ENCODE data around the gene PGAP1.

PGAP1 gene, protein sequence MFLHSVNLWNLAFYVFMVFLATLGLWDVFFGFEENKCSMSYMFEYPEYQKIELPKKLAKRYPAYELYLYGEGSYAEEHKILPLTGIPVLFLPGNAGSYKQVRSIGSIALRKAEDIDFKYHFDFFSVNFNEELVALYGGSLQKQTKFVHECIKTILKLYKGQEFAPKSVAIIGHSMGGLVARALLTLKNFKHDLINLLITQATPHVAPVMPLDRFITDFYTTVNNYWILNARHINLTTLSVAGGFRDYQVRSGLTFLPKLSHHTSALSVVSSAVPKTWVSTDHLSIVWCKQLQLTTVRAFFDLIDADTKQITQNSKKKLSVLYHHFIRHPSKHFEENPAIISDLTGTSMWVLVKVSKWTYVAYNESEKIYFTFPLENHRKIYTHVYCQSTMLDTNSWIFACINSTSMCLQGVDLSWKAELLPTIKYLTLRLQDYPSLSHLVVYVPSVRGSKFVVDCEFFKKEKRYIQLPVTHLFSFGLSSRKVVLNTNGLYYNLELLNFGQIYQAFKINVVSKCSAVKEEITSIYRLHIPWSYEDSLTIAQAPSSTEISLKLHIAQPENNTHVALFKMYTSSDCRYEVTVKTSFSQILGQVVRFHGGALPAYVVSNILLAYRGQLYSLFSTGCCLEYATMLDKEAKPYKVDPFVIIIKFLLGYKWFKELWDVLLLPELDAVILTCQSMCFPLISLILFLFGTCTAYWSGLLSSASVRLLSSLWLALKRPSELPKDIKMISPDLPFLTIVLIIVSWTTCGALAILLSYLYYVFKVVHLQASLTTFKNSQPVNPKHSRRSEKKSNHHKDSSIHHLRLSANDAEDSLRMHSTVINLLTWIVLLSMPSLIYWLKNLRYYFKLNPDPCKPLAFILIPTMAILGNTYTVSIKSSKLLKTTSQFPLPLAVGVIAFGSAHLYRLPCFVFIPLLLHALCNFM

DNA sequence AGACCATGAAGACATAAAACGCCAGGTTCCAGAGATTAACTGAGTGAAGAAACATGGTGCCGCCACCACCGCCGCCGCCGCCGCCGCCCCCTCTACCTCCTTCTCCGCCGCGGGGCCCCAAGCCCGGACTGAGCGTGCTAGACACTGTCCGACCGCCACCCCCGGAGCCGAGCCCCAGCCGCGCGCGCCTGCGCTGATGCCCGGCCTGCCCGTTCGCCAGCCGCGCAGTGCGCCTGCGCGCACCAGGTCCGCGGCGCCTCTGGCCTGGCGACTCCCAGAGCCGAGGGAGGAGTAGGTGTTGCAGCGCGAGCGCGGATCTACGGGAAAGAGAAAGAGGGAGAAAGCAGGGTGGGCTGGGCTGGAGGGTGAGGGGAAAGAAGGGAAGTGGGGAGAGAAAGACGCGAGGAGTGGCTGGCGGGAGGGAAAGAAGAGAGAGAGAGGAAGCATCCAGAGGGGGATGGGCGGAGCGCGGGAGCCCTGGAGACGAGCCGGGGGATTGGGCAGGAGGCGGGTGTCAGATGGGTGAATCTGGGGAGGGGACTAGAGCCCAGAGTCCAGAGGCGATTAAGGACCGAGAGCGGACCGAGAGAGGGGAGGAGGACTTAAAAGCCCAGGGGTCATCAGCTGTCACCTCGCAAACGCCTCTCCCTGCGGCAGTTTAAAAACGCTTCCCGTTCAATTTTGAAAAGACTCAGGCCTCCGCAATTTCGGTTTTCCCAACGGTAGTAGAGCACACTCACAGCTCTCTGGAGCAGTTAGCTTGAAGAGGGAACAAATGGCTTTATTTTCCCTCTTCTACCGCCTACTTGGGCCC, at the start of gene PGAP1:
TSS of gene PGAP1 (minus strand) at position 146 of the 814 bp plus-strand sequence. CDS start at position 55, 91 bp downstream.
- peak; percentile 93 for DNase-seq

DNA sequence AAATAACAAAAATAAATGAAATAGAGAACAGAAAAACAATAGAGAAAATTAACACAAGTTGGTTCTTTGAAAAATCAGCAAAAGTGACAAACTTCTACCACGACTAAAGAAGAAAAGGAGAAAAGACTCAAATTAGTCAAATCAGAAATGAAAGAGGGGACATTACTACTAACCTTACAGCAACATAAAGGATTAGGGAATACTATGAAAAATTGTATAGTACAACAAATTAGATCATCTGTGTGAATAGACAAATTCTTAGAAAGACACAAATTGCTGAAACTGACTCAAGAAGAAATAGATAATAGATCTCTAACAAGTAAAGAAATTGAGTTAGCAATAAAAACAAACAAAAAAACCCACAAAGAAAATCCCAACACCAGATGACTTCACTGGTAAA, 48.5 kb upstream of the PGAP1 start:
- no peak for DNase-seq

DNA sequence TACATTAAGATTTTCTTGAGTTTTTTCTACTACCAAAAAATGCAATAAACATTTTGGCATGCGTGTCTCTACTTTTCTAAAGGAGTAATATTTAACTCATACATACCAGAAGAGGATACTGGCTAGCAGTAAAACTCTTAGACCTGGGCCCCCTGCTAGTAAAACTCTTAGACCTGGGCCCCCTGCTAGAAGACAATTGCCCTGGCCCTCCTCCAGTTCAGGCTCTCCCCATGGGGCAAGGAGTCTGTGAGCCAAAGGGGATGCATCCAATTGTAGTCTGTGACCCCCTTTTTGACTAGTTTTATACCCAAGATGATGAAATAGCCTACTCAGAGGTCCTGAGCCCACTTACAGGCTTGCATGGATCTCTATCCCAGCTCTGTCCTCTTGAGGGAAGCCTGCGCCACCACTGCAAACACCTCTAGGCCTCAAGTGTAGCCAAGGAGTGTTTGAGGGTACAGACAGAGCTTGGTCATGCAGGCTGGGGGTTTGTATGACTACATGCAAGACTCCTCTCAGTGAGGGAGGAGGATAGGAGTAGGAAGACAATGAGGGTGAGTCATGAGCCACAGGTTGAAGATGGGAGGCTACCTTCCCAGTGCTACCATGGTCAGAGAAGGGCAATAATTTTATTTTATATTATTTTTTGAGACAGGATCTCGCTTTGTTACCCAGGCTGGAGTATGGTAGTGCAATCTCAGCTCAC, 45.2 kb upstream of the PGAP1 start:
- peak; percentile 38 for DNase-seq

DNA sequence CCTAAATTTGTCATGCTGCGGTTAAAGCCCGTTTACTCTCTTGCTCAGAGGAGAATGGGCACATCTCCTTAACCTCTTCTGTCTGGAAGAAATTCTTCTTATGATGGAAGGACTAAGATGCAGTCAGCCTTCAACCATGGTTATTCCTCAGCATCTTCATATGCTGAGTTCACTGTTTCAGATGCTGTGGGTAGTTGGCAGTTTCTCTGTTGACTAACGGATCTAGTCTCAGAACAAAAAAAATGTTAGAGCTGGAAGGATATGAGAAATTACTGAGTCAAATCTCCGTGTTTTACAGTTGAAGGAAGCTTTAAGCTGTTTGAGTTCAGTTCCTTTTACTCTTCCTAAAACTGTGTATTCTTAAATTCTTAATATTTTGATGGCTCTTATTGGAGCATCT, 43.6 kb upstream of the PGAP1 start:
- DNase-seq: no peak

DNA sequence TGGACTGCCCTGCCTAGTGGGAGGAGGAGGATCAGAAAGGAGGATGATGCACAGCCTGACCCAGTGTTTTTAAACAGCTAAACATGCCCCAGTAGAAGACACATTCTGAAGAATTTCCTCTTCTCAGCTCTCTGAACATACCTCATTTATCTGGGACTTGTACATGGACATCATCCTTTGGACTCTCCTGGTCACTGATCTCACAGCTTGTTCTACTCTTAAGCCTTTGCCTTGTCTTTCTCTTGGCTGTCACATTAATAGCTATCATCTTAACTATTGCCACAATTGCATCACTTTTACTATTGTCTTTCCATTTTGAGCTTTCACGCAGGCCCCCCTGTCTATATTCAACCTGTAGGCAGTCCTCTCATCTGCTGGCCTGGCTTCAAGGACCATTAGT, 42.0 kb upstream of the PGAP1 start:
- no peak for DNase-seq

DNA sequence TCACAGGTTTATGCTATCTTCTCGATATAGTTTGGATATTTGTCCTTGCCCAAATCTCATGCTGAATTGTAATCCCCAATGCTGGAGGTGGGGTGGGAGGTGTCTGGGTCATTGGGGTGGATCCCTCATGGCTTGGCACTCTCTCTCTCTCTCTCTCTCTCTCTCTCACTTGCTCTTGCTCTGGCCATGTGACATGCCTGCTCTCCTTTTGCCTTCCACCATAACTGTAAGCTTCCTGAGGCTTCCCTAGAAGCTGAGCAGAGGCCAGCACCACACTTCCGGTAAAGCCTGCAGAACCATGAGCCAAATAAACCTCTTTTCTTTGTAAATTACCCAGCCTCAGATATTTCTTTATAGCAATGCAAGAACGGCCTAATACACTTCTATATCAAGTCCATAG, 41.3 kb upstream of the PGAP1 start:
- no peak for DNase-seq

DNA sequence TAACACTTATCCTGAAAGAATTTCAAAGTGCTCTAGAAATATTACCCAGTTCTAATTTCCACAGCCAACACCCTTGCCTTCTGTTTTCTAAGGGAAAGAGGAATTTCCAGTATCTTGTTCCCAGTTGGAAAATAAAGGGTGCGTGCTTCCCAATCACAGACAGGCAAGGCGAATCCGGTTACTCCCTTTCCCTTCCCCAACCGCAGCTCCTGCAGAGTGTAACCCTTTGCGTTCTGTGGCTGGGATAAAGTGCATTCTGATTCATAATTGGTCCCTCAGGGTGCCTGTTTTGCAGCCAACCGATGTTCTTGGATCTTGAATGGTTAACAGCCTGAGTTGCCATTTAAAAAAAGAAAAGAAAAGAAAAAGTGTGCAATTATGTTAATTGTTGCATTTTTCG, 40.6 kb upstream of the PGAP1 start:
- no peak for DNase-seq

DNA sequence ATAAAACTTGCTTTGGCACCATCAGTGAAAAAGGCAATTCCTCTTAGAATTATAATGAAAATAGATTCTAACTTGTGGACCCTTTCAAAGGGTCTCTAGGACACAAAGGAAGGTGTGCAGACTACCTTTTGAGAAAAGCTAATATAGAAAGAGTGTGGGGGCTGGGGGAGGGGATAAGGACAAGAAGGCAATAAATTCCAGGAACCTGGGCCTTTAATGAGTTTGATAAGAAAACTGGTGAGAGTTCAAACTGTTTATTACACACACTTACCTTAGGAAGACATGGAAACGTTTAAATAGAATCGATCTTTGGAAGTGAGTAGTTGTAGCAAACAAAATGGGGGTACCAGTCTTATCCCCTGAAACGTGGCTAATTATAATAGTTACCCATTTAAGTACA, 39.6 kb upstream of the PGAP1 start:
- DNase-seq: no peak

DNA sequence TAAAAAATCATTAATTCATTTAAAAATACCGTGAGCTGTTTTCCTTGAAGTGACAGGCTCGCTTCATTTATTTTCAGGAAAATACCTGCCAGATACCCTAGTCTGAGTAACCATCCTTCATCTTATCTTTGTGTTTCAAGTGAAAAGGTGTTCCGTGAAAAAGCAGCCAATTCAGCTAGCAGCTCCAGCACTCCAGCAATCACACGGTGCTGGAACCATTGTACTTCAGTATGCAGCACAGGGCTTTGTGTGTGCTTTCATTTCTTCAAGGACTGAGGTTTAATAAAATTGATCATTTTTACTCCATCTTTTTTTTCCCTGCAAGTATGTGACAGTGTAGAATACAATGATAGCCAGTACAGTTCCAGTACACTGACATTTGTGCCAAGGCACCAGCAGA, 39.1 kb upstream of the PGAP1 start:
- no peak for DNase-seq

DNA sequence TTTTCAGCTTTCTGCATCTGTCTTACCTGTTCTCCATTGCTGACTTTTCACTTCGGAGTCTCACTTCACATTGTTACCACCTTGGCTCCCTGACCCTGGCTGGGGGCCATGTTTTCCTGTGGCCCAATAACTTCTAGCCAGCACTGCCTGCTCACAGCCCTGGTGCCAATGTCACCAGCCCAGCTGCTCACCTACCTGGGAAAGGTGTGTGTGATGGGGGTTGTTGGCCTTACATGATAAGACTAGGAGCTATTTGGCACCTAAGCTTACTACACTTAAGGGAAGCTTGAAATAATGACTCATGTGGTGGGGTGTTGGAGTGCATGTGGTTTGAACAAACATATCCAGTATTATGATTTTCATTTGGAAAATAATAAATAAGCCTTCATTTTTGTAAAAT, 37.5 kb upstream of the PGAP1 start:
- no peak for DNase-seq

DNA sequence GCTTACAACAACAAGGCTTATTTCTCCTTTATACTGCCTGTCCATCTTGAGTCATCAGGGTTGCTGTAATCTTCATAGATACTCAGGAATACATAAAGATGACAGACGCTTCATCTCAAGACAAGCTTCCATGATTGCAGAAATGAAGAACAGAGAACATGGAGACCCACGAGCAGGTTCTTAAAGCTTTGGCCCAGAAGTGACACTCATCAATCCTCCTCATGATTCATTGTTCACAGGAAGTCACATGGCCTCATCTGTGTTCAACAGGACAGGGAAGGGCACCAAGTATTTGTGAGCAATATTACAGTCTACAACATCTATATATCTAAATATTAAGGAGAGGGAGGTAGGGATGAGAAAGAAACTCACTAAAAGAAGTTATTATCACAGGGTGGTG, 36.5 kb upstream of the PGAP1 start:
- no peak for DNase-seq

DNA sequence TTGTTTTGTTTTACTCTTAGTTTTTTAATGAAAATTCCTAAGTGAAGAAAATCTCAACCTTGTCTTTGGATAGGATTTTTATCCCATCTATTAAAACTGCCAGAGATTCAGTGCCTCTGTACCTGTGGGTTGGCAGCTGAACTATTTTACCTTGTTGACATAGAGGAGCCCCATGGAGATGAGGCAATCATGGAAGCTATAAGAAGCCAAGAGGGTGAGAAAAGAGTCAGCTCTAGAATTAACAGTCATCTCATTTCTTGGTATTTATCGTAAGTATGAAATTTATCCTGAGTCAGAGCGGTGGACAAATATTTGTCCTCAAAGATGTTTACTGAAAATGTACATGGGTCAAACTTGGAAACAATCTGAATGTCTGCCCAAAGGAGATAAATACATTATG, 35.8 kb upstream of the PGAP1 start:
- DNase-seq: no peak

DNA sequence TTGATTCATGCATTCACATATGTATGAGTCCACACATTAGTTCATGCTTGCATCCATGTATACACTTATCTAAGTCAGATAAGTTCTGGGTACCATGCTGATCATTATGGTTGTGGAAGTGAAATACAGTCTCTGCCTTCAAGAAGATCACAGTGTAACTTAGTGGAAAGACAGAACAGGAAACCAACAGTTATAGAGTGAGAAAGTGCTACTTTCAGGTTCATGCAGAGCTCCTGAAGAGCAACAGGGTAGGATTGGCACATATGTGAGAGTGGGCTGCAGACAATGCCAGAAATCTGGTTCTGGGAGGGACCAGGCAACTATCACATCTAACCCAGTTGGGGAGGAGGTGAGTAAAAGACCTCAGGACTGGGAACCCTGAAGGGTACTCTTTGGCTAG, 35.4 kb upstream of the PGAP1 start:
- peak; percentile 18 for DNase-seq

DNA sequence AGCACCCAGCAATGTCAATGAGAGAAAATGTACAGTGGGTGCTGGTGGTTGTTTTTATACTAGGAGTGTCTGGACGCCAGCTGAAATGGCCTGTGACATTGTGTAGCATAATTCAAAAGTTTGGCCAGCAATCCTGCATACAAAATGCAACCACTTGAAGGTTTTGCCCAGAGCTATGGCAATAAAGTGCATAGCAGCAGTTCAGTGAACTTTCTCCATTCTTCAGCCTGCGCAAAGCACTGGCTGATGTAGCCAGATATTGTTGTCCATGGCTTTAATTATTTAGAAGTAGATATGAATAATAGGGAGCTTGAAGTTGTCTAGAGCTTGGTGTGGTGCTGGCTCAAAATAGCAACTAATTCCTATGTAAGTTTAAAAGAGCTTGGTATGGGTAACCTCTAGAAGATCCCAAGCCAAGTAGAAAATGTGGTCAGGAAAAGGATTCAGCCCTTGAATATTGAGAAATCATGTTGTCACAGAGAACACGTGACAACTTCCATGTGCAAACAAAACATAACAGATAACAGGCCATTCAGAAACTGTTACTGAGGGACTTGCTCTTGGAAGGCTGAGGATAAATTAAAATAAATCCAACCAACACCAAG, 33.3 kb upstream of the PGAP1 start:
- DNase-seq: no peak

DNA sequence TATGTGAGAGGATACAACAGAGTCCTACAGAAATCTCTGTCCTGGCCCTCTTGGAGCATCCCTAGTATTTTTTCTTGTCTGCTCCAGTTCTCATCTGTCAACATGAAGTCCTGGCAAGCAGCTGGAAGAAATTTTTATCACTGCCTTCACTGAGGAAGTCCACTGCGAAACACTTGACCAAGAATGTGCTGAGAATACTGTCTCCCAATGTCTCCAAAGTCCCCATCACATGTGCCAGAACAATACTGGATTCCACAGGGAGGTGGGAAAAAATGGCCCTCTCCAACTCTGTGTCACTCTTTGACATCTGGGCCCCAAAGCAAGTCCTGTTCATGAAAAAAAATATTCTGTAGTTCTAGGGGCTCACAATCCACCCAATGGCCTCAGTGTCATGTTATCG, 32.8 kb upstream of the PGAP1 start:
- DNase-seq: no peak

DNA sequence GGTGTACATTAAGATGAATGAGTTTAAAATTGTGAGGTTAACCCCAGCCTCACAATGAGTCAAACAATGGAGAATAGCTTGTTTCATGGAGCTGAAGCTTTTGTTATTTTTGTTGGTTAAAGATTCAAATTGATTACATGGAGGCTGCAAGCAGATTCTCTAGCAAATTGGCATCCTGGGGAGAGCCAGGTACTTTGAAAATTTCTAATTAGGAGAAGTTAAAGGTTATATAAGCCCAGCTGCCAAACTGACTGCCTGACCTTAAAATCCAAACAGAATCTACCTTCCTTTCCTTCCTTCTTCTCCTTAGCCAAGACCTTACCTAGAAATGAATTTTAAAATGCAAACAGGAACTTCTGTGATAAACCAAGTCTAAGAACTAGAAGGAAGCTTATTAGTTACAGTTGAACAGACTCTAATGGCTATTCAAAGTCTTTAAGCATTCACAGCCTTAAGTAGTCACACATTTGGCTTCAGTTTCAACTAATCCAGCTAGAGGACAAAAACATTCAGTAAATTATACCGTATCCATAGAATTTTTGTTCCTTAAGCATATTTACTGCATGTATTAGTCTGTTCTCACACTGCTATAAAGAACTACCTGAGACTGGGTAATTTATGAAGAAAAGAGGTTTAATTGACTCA, 31.5 kb upstream of the PGAP1 start:
- no peak for DNase-seq

DNA sequence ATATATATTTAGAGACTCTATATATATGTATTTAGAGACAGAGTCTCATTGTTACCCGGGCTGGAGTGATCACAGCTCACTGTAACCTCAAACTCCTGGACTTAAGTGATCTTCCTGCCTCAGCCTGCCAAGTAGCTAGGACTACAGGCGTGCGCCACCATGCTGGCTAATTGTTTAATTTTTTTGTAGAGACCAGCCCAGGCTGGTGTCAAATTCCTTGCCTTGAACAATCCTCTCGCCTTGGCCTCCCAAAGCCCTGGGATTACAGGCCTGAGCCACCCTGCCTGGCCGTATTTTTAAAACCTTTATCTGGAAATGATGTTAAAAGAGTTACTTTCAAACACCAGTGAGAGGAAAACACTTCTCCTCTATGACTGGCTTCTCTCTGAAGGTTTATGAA, 30.9 kb upstream of the PGAP1 start:
- DNase-seq: no peak

DNA sequence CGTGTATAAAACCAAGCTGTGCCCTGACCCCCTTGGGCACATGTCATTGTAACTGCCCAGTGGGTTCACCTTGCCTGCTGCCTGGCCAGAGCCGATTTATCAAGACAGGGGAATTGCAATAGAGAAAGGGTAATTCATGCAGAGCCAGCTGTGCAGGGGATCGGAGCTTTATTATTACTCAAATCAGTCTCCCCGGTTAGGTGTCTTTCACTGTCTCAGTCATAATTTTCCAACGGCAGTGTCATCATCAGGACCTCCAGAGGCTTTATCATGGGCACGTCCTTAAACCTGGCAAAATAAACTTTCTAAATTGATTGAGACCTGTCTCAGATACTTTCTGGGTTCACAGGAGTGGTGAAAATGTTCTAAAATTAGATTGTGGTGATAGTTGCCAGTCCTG, 29.6 kb upstream of the PGAP1 start:
- DNase-seq: no peak

DNA sequence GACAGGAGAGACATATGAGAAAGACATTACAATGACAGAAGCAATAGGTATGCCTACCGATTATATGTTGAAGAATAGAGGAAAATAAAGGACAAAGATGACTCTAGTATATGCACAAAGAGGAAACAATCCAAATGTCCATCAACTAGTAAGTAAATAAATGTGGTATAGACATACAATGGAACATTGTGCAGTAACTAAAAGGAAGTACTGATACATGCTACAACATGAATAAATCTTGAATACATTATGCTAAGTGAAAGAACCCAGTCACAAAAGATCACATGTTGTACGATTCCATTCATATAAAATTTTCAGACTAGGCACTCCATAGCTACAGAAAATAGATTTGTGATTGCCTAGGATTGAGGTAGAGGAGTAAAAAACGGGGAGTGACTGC, 28.5 kb upstream of the PGAP1 start:
- no peak for DNase-seq

DNA sequence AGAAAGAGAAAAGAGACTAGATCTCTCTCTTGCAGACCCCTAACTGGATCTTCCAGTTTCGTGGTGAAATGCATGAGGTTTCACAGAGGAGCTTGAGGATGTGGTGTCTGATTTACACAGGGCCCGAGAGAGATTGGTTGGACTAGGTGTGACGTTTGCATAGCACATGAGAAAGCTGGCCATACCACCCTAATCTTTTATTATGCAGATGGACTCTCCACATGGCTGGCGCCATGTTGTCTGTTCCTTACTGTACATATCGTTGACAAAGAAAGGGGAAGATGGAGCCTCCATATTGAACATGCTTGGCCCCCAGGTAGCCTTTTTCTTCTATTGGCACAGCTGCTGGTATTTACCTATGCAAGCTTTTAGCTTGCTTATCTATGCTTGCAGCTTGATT, 27.5 kb upstream of the PGAP1 start:
- no peak for DNase-seq

DNA sequence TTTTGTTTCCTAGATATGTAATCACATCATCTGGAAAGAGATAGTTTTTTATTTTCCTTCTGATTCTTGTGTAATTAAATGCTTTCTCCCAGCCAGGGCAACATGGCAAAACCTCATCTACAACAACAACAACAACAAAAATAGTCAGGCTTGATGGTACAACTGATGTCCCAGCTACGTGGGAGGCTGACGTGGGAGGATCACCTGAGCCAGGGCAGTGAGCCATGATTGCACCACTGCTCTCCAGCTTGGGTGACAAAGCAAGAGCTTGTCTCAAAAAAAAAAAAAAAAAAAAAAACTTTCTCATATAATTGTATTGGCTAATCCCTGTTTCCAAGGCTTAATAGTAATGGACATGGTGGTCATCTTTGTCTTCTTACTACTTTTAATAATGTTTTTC, 26.4 kb upstream of the PGAP1 start:
- no peak for DNase-seq

DNA sequence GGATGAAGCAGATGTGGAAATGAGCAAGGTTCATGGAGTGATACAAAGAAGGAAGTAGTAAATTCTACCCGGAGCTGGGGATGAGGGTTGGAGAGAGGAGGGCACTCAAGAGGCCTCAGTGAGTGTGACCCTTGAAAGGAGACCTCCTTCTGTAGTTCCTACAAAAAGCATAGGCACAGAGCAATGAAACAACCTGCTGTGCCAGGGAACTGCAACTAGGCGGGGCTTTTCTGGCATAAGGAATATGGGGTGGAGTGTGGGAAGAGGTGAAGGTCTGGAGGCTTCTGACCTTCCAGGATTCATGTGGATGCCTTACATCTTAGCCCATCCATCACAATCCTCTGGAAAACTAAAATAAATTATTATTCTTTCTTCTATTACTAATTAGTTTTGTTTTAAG, 25.5 kb upstream of the PGAP1 start:
- DNase-seq: no peak

Data from activated CD4-positive, alpha-beta T cell treated with anti-CD3 and anti-CD28 coated beads for 48 hours (primary cell).